Transverse colon (tissue), 4 donors: ENCODE data around the gene STAT3. TPM values are rescaled to one million over a fixed set of nuclear protein-coding genes. Genes with fewer than 3 reads are reported as not detected.
A peak's percentile ranks its signal among the peaks of the same experiment; 100 is the strongest.

Source experiments
- DNase-seq: peaks from one replicate; pipeline ENCODE4 v3.0.0-alpha.2; 2019
- H3K27ac ChIP-seq, 4 donors: fragments of 200-600 bp; sonication (generic); 2 replicates each; pipeline ENCODE4 v1.5.1; 2016 to 2018; ENCODE audit warnings: inconsistent platforms in 4 of 4
- H3K27me3 ChIP-seq: fragments of 200-600 bp; sonication (generic); 2 replicates; pipeline ENCODE4 v1.5.1; 2017; ENCODE audit warnings: inconsistent platforms
- H3K36me3 ChIP-seq, 4 donors: fragments of 200-600 bp; sonication (generic); 2 replicates each; pipeline ENCODE4 v1.5.1; 2017 to 2019; ENCODE audit warnings: inconsistent platforms in 4 of 4
- H3K4me1 ChIP-seq, 4 donors: fragments of 200-600 bp; sonication (generic); 2 replicates each; pipeline ENCODE4 v1.5.1; 2017 to 2020; ENCODE audit warnings: inconsistent platforms in 4 of 4
- H3K4me3 ChIP-seq, 4 donors: fragments of 200-600 bp; sonication (generic); 1 replicate in 1 of 4; 2 replicates in 3 of 4; pipeline versions ENCODE4 v1.5.1 to v1.6.1; 2017 to 2019; ENCODE audit warnings: inconsistent platforms in 4 of 4
- H3K9me3 ChIP-seq, 2 donors: fragments of 200-600 bp; sonication (generic); 2 replicates each; pipeline ENCODE4 v1.5.1; 2017 to 2019; ENCODE audit warnings: inconsistent platforms in 2 of 2
- CTCF ChIP-seq, 5 experiments: fragments of 200-600 bp in 3 of 5; fragments of 450-650 bp in 2 of 5; sonication (generic) in 3 of 5; IDR thresholded peaks; 1 replicate in 2 of 5; 2 replicates in 3 of 5; pipeline ENCODE4 v1.5.1; 2016 to 2017; ENCODE audit warnings: antibody characterized with exemption in 5 of 5, inconsistent platforms in 3 of 5, mild to moderate bottlenecking in 2 of 5, moderate library complexity in 1 of 5
- EP300 ChIP-seq: sonication (generic); formaldehyde crosslinking; IDR thresholded peaks from one replicate; pipeline ENCODE4 v1.6.1; 2017; ENCODE audit warnings: antibody characterized with exemption, low read depth
- POLR2A ChIP-seq: fragments of 450-650 bp; IDR thresholded peaks from one replicate; pipeline ENCODE4 v1.6.1; 2016; ENCODE audit warnings: antibody characterized with exemption, mild to moderate bottlenecking, moderate library complexity
- POLR2AphosphoS5 ChIP-seq, 3 donors: sonication (generic); formaldehyde crosslinking; IDR thresholded peaks; one replicate each; pipeline ENCODE4 v1.6.1; 2016; ENCODE audit warnings: antibody characterized with exemption in 3 of 3
- WGBS, 2 donors: methylation state at CpG; one replicate each; pipeline ENCODE4 v1.1.5; 2018; ENCODE audit warnings: low coverage in 1 of 2; 5-methylcytosine and 5-hydroxymethylcytosine counted together
- in situ Hi-C, 4 donors: fragments of 200-750 bp; cut with MboI; loops; one replicate each; pipeline versions ENCODE4 v1.15.0 to v1.15.1; 2017; ENCODE audit warnings: low sequenced_read_pairs in 3 of 4, low pct_ligation_motif_present in 1 of 4, low pct_unique_long_range_greater_than_20kb in 1 of 4
- intact Hi-C: fragments of 100-400 bp; cut with DNase I; formaldehyde crosslinking; loops from one replicate; pipeline ENCODE4 v1.15.1; 2023; ENCODE audit warnings: low total_unique reads
- total RNA-seq, 4 donors: library from RNA; depleted of rRNA; stranded (reverse); fragments of >200 nt; gene quantifications; one replicate each; pipeline ENCODE4 v1.1.0, GENCODE V29; 2016

Gene STAT3
- total RNA-seq, 4 donors from 2014 or later, result 110 to 156 (median 130) TPM

DNA sequence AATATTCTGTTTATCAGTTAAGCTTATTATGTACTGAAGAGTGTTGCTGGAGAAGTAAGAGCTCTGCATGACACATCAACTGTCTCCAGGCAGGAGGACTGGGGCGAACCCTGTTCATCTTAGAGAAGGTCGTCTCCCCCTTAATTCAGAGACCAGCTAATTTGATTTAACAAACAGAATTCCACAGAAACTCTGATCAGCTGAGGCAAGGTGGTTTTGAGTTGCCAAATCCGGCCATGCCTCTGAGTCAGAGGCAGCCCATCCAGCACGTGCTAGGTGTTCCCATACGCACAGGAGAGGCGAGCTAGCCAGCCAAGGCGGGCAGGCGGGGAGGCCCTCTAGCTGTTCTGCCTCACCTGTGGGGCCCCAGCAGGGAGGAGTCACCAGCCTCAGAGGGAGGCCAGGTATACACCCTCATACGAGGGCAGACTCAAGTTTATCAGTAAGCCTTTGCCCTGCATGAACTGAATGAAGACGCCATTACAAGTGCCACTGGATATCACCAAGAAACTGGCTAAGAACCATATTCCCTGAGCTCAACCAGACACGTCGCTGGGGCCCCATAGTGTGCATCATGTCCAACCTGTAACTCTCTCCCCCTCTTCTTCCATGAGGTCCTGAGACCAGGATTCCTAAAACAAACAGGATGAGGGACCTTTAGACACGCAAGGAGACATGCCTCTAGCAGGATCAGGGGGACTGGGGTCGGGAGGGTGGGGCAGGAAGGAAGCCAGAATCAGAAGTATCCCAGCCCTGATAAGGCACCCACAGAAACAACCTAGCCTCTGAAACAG, 74.3 kb downstream of the STAT3 start:
- Histone ChIP-seq H3K36me3 (peaks cover 0 to 31% (median 14%) of the 10 kb centered on the region in 4 donors), H3K27me3 (no peaks in the 10 kb centered on the region), H3K9me3 (no peaks in the 10 kb centered on the region), H3K4me3 (no peak overlapping the region), H3K27ac (peak overlapping the region in 2 of 4 donors; percentile 10 to 43), H3K4me1 (peaks cover 12 to 26% (median 21%) of the 10 kb centered on the region in 4 donors)
- TF ChIP-seq EP300, result no peak
- no peak for TF ChIP-seq POLR2AphosphoS5 (IDR thresholded peaks at IDR 0.05)
- TF ChIP-seq POLR2A, result no peak
- TF ChIP-seq CTCF (IDR thresholded peaks at IDR 0.05), result no peak
- intact Hi-C loops, result no loop called here
- WGBS, 2 donors, result 76% methylated on average over 14 of the region's 14 CpGs; no CpG with 5 or more reads in 1 of the 2 donors
- in situ Hi-C loops, result loop anchor here in 1 of 4 donors (25.0 kb wide), 1 partner anchor 198 kb away; no protein-coding TSS in a partner anchor
- no peak for DNase-seq

DNA sequence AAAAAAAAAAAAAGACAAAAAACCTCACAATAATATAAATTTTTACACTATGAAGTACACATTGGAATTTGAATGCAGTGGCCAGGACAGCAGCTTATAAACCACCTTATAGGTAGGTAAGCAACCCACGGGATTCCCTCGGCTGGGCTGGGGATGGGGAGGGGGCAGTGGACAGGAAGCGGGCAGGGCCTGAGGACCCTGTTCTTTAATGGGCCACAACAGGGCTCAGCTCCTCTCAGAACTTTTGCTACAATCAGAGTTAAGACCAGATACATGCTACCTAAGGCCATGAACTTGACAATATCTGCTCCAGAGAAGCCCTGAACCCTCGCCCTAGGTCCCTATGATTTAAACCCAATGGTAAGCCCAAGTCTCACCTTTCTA, 74.9 kb downstream of the STAT3 start:
- in situ Hi-C loops (loop anchor here in 1 of 4 donors (25.0 kb wide), 1 partner anchor 199 kb away; no protein-coding TSS in a partner anchor), intact Hi-C loops (no loop called here)
- DNase-seq, result no peak
- H3K9me3 ChIP-seq, result no peaks in the 10 kb centered on the region
- no peak for TF ChIP-seq POLR2A
- no peak for TF ChIP-seq EP300
- TF ChIP-seq CTCF (IDR thresholded peaks at IDR 0.05), result no peak
- no peak for TF ChIP-seq POLR2AphosphoS5 (IDR thresholded peaks at IDR 0.05)
- no peak overlapping the region for H3K27ac ChIP-seq
- peaks cover 12 to 26% (median 21%) of the 10 kb centered on the region in 4 donors for H3K4me1 ChIP-seq
- 80 to 91% methylated on average over 3 to 4 of the region's 4 CpGs for WGBS, 2 donors
- no peaks in the 10 kb centered on the region for H3K27me3 ChIP-seq
- H3K36me3 ChIP-seq, result peaks cover 0 to 25% (median 13%) of the 10 kb centered on the region in 4 donors
- no peak overlapping the region for H3K4me3 ChIP-seq

GRCh38 chr17:42312285-42313130, 75.7 kb downstream of the STAT3 start:
- peak; percentile 83 for DNase-seq
- Histone ChIP-seq H3K27ac (peak overlapping the region; percentile 82 to 93 (median 88)), H3K9me3 (no peaks in the 10 kb centered on the region), H3K27me3 (no peaks in the 10 kb centered on the region), H3K4me1 (peaks cover 12 to 26% (median 21%) of the 10 kb centered on the region in 4 donors), H3K36me3 (peaks cover 0 to 25% (median 9%) of the 10 kb centered on the region in 4 donors), H3K4me3 (peak overlapping the region in 1 of 4 donors; percentile 24)
- intact Hi-C loops (no loop called here), in situ Hi-C loops (loop anchor here in 1 of 4 donors (25.0 kb wide), 1 partner anchor 200 kb away; no protein-coding TSS in a partner anchor)
- 38% methylated on average over 42 of the region's 54 CpGs; no CpG with 5 or more reads in 1 of the 2 donors for WGBS, 2 donors
- TF ChIP-seq POLR2A, result peak; percentile 8
- TF ChIP-seq POLR2AphosphoS5 (IDR thresholded peaks at IDR 0.05), result peak; percentile 7 to 67 (median 35)
- no peak for TF ChIP-seq EP300
- peak; percentile 47 to 55 (median 53) for TF ChIP-seq CTCF (IDR thresholded peaks at IDR 0.05)

DNA sequence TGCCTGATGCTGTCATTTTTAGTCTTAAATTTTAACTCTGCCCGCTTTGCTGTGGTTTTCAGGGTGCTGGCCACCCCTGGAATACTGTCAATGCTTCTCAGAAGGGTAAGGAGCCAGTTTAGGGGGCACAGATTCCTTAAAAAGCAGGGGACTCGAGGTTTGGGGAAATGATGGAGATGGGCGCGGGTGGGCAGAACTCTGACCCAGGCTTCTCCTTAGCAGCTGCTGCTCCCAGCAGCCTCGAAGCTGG, 76.3 kb downstream of the STAT3 start:
- Histone ChIP-seq H3K9me3 (no peaks in the 10 kb centered on the region), H3K4me3 (no peak overlapping the region), H3K4me1 (peaks cover 12 to 26% (median 21%) of the 10 kb centered on the region in 4 donors), H3K27me3 (no peaks in the 10 kb centered on the region), H3K36me3 (peaks cover 0 to 22% (median 7%) of the 10 kb centered on the region in 4 donors), H3K27ac (peak overlapping the region; percentile 82 to 93 (median 88))
- 16% methylated on average over 5 of the region's 5 CpGs; no CpG with 5 or more reads in 1 of the 2 donors for WGBS, 2 donors
- TF ChIP-seq POLR2AphosphoS5 (IDR thresholded peaks at IDR 0.05) (no peak), CTCF (IDR thresholded peaks at IDR 0.05) (no peak), EP300 (no peak), POLR2A (no peak)
- in situ Hi-C loops, result loop anchor here in 1 of 4 donors (25.0 kb wide), 1 partner anchor 200 kb away; no protein-coding TSS in a partner anchor
- no peak for DNase-seq
- intact Hi-C loops, result no loop called here
